Coronary artery (tissue), 2 donors: ENCODE measurements around the gene ATMIN.

ENCODE experiments used
- DNase-seq: peaks from one replicate; pipeline ENCODE4 v3.0.0-alpha.2; 2017; ENCODE audit warnings: low spot score
- H3K27ac ChIP-seq, 2 donors: fragments of 200-600 bp; sonication (generic); one replicate each; pipeline ENCODE4 v1.5.1; 2016 to 2019
- H3K4me3 ChIP-seq: fragments of 200-600 bp; sonication (generic); 2 replicates; pipeline ENCODE4 v1.5.1; 2016; ENCODE audit warnings: mild to moderate bottlenecking, moderate library complexity
- TF ChIP-seq, protein P1 (sequence below): fragments of 200-600 bp; sonication (generic); IDR thresholded peaks from one replicate; pipeline ENCODE4 v1.5.1; 2019; ENCODE audit warnings: antibody characterized with exemption

The ATMIN gene, protein sequence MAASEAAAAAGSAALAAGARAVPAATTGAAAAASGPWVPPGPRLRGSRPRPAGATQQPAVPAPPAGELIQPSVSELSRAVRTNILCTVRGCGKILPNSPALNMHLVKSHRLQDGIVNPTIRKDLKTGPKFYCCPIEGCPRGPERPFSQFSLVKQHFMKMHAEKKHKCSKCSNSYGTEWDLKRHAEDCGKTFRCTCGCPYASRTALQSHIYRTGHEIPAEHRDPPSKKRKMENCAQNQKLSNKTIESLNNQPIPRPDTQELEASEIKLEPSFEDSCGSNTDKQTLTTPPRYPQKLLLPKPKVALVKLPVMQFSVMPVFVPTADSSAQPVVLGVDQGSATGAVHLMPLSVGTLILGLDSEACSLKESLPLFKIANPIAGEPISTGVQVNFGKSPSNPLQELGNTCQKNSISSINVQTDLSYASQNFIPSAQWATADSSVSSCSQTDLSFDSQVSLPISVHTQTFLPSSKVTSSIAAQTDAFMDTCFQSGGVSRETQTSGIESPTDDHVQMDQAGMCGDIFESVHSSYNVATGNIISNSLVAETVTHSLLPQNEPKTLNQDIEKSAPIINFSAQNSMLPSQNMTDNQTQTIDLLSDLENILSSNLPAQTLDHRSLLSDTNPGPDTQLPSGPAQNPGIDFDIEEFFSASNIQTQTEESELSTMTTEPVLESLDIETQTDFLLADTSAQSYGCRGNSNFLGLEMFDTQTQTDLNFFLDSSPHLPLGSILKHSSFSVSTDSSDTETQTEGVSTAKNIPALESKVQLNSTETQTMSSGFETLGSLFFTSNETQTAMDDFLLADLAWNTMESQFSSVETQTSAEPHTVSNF

DNA sequence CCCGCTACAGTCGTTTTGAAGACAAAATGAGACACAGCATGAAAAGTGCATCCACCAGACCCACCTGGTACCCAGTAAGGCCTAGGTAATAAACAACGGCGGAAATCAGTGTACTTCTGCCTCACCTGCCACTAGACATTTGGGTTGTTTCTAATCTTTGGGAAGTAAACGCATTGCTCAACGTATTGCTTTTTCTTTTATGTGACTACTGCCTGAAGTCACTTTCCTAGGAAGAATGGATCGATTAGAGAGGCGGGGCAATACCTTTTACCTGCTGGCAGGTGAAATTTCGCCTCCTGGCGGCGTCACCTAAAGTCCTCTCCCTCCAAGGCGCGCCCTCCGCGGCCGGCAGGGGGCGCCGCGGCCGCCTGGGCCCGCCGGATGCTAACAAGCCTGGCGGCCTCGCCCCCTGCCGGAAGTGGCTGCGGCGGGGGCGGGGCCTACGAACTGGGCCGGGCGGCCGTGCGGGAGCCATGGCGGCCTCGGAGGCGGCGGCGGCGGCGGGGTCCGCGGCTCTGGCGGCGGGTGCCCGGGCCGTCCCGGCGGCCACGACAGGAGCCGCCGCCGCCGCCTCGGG, at the start of gene ATMIN:
Gene ATMIN, plus strand, starts transcription at position 445 of the 577 bp plus-strand sequence. Its CDS starts 29 bp downstream, at position 474.
- peak within 1 kb of the TSS; percentile 13 to 80 for H3K27ac ChIP-seq
- peak within 1 kb of the TSS; percentile 97 for H3K4me3 ChIP-seq
- TF ChIP-seq, protein P1, sequence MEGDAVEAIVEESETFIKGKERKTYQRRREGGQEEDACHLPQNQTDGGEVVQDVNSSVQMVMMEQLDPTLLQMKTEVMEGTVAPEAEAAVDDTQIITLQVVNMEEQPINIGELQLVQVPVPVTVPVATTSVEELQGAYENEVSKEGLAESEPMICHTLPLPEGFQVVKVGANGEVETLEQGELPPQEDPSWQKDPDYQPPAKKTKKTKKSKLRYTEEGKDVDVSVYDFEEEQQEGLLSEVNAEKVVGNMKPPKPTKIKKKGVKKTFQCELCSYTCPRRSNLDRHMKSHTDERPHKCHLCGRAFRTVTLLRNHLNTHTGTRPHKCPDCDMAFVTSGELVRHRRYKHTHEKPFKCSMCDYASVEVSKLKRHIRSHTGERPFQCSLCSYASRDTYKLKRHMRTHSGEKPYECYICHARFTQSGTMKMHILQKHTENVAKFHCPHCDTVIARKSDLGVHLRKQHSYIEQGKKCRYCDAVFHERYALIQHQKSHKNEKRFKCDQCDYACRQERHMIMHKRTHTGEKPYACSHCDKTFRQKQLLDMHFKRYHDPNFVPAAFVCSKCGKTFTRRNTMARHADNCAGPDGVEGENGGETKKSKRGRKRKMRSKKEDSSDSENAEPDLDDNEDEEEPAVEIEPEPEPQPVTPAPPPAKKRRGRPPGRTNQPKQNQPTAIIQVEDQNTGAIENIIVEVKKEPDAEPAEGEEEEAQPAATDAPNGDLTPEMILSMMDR, result peak; percentile 90
- DNase-seq, result peak; percentile 79

DNA sequence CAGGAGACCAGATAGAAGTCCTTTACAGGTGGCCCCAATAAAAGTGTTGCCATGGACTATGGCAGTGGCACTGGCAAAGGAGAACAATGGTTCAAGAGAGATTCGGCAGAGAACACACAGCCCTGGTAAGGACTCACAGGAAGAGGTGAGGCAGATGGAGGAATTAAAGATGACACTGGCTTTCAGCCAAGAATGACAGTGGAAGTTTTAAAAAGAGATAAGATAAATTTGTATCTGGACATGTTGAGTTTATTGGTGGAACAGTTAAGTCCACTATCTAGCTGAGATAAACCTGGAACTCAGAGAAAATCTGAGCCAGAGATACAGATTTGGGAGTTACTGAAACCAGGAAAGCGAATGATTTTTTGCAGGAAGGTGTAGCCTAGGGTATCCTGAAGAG, 49.1 kb upstream of the ATMIN start:
- no peak for DNase-seq
- TF ChIP-seq, protein P1, result no peak
- Histone ChIP-seq H3K27ac (no peak overlapping the region), H3K4me3 (no peak overlapping the region)

DNA sequence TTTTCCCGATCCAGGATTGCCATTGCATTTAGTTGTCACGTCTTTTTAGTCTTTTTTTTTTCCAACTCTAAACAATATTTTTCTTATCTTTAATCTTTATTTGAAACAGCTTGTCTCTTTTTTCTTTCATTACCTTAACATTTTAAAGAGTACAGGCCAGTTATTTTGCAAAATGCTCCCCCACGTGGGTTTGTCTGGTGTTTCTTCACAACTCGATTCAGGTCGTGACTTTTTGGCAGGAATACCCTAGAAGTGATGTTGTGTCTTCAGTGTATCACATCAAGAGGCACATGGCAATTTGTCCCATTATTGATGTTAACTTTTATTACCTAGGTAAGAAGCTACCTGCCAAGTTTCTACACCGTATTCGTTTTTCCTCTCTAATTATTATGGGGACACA, 46.9 kb upstream of the ATMIN start:
- Histone ChIP-seq H3K4me3 (no peak overlapping the region), H3K27ac (no peak overlapping the region)
- DNase-seq, result no peak
- TF ChIP-seq, protein P1, result no peak

DNA sequence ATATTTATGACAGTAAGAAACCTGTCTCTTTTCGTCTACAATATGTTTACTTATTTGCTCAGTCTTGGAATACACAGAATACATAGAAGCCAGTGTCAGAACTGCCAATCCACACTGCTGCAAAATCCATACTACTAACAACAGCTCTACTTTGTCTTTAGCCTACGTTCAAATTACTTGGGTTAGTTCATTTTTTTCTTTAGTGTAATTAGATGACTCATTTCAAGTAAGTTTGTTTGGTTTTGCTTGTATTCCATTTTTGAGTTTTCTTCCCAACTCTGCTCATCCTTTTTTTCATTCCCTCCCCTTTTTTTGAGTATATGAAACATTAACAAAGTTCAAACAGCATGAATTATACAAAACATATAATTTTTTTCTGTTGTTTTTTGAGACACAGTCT, 45.8 kb upstream of the ATMIN start:
- DNase-seq, result no peak
- Histone ChIP-seq H3K4me3 (no peak overlapping the region), H3K27ac (no peak overlapping the region)
- TF ChIP-seq, protein P1, result no peak

DNA sequence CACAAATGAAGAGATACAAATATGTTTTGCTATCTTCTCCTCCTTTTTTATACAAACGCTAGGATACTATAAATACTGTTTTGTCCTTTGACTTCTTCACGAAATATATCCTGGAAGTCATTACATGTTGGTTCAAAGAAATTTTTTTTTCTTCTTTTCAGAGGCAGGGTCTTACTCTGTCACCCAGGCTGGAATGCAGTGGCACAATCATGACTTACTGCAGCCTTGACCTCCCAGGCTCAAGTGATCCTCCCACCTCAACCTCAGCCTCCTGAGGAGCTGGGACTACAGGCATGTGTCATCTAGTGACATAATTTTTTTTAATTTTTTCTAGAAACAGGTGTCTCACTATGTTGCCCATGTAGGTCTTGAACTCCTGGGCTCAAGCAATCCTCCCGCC, 45.1 kb upstream of the ATMIN start:
- Histone ChIP-seq H3K4me3 (no peak overlapping the region), H3K27ac (no peak overlapping the region)
- no peak for DNase-seq
- TF ChIP-seq, protein P1, result no peak

DNA sequence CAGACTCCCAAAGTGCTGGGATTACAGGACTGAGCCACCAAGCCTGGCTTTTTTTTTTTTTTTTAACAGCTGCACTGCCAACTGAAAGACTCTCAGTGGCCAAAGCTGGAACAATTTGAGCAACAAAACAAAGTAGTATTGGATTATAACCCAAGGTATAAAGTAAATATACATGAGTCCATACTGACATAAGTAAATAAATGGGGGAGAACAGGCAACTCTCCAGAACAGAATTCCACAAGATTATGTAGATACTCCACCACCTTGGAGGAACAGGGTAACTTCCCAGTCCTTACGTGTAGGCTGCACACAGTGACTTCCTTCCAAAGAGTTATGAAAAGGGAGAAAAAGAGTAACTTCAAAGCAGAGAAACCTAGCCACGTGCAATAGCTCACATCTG, 44.7 kb upstream of the ATMIN start:
- DNase-seq, result no peak
- Histone ChIP-seq H3K4me3 (no peak overlapping the region), H3K27ac (no peak overlapping the region)
- TF ChIP-seq, protein P1, result no peak
